ENCODE data around the gene AOC3.

AOC3 gene

GRCh38 chr17:42850954-42851353, at the start of gene AOC3:
TSS of gene AOC3 (plus strand) at chr17:42851199. CDS start at chr17:42851344, 145 bp downstream.
- H3K27ac ChIP-seq: no peak within 1 kb of the TSS
- TF ChIP-seq CTCF (conservative IDR thresholded peaks at IDR 0.05) (no peak), ZFX (IDR thresholded peaks at IDR 0.05) (no peak)

GRCh38 chr17:42803074-42803883, 47.7 kb upstream of the AOC3 start:
- peak overlapping the region; percentile 57 for H3K27ac ChIP-seq
- TF ChIP-seq CTCF (conservative IDR thresholded peaks at IDR 0.05) (no peak), ZFX (IDR thresholded peaks at IDR 0.05) (no peak)

GRCh38 chr17:42804918-42805367, 46.1 kb upstream of the AOC3 start:
- no peak for TF ChIP-seq ZFX (IDR thresholded peaks at IDR 0.05)
- no peak for TF ChIP-seq CTCF (conservative IDR thresholded peaks at IDR 0.05)
- peak overlapping the region; percentile 57 for H3K27ac ChIP-seq

GRCh38 chr17:42806249-42806648, 44.8 kb upstream of the AOC3 start:
- TF ChIP-seq CTCF (conservative IDR thresholded peaks at IDR 0.05): no peak
- H3K27ac ChIP-seq: peak overlapping the region; percentile 46

GRCh38 chr17:42809250-42809649, 41.7 kb upstream of the AOC3 start:
- H3K27ac ChIP-seq: no peak overlapping the region
- no peak for TF ChIP-seq CTCF (conservative IDR thresholded peaks at IDR 0.05)
- no peak for TF ChIP-seq ZFX (IDR thresholded peaks at IDR 0.05)

- no peak overlapping the region for H3K27ac ChIP-seq
- TF ChIP-seq ZFX (IDR thresholded peaks at IDR 0.05): no peak
- TF ChIP-seq CTCF (conservative IDR thresholded peaks at IDR 0.05): no peak
Observed at GRCh38 chr17:42814633-42815399, 36.2 kb upstream of the AOC3 start.

GRCh38 chr17:42817866-42818265, 33.1 kb upstream of the AOC3 start:
- H3K27ac ChIP-seq: no peak overlapping the region
- TF ChIP-seq ZFX (IDR thresholded peaks at IDR 0.05): no peak
- TF ChIP-seq CTCF (conservative IDR thresholded peaks at IDR 0.05): no peak

Measured in C4-2B (cell line).